H9 (cell line): ENCODE measurements around the gene CDC42EP3. TPM values are rescaled to one million over a fixed set of nuclear protein-coding genes. Genes with fewer than 3 reads are reported as not detected.

Source experiments
- DNase-seq: peaks from one replicate; pipeline ENCODE4 v3.0.0-alpha.2; 2017
- H2AFZ ChIP-seq: one replicate; pipeline ENCODE4 v1.6.1; 2013; ENCODE audit warnings: mild to moderate bottlenecking, low read length, control low read depth, moderate library complexity
- H2AK5ac ChIP-seq: 2 replicates; pipeline ENCODE4 v1.6.1; 2013; ENCODE audit warnings: low read length, control low read depth, mixed read lengths; ENCODE audit not compliant: insufficient read length
- H2BK120ac ChIP-seq: one replicate; pipeline ENCODE4 v1.6.1; 2013; ENCODE audit warnings: low read depth, mild to moderate bottlenecking, low read length, control low read depth, inconsistent platforms; ENCODE audit not compliant: poor library complexity, severe bottlenecking
- H2BK12ac ChIP-seq: 2 replicates; pipeline ENCODE4 v1.6.1; 2013; ENCODE audit warnings: low read length, control low read depth, mixed read lengths, low read depth; ENCODE audit not compliant: insufficient read length
- H2BK15ac ChIP-seq: 2 replicates; pipeline ENCODE4 v1.6.1; 2013; ENCODE audit warnings: low read depth, low read length, control low read depth
- H2BK20ac ChIP-seq: one replicate; pipeline ENCODE4 v1.6.1; 2013; ENCODE audit warnings: low read depth, mild to moderate bottlenecking, low read length, control low read depth, inconsistent platforms; ENCODE audit not compliant: poor library complexity, severe bottlenecking
- H2BK5ac ChIP-seq: 2 replicates; pipeline ENCODE4 v1.6.1; 2013; ENCODE audit warnings: low read length, control low read depth, mixed read lengths; ENCODE audit not compliant: insufficient read length
- H3K14ac ChIP-seq: 2 replicates; pipeline ENCODE4 v1.6.1; 2013; ENCODE audit warnings: low read length, control low read depth; ENCODE audit not compliant: insufficient read depth
- H3K18ac ChIP-seq: 2 replicates; pipeline ENCODE4 v1.6.1; 2013; ENCODE audit warnings: low read depth, mild to moderate bottlenecking, mixed read lengths, low read length, control low read depth; ENCODE audit not compliant: insufficient read length
- H3K23ac ChIP-seq: 2 replicates; pipeline ENCODE4 v1.6.1; 2013; ENCODE audit warnings: low read length, control low read depth, mixed read lengths, low read depth; ENCODE audit not compliant: insufficient read length
- H3K23me2 ChIP-seq: 2 replicates; pipeline ENCODE4 v1.6.1; 2013; ENCODE audit warnings: low read depth, mild to moderate bottlenecking, mixed read lengths, low read length, control low read depth; ENCODE audit not compliant: insufficient read length, poor library complexity, severe bottlenecking
- H3K27ac ChIP-seq: 2 replicates; pipeline ENCODE4 v1.5.1; 2013; ENCODE audit warnings: low read length, control low read depth, mixed read lengths, low read depth; ENCODE audit not compliant: insufficient read length
- H3K27me3 ChIP-seq: 2 replicates; pipeline ENCODE4 v1.6.1; 2013; ENCODE audit warnings: low read length, control low read depth, inconsistent platforms; ENCODE audit not compliant: insufficient read depth
- H3K4ac ChIP-seq: 2 replicates; pipeline ENCODE4 v1.6.1; 2013; ENCODE audit warnings: low read depth, mild to moderate bottlenecking, control low read depth, inconsistent platforms, low read length, moderate library complexity
- H3K4me1 ChIP-seq: 2 replicates; pipeline ENCODE4 v1.6.1; 2013; ENCODE audit warnings: low read length, control low read depth, inconsistent platforms; ENCODE audit not compliant: insufficient read depth
- H3K4me2 ChIP-seq: 2 replicates; pipeline ENCODE4 v1.6.1; 2013; ENCODE audit warnings: low read length, control low read depth, mixed read lengths; ENCODE audit not compliant: insufficient read length, insufficient read depth
- H3K56ac ChIP-seq: 2 replicates; pipeline ENCODE4 v1.6.1; 2013; ENCODE audit warnings: low read depth, mild to moderate bottlenecking, mixed read lengths, low read length, control low read depth; ENCODE audit not compliant: insufficient read length
- H3K79me1 ChIP-seq: 2 replicates; pipeline ENCODE4 v1.6.1; 2013; ENCODE audit warnings: low read depth, mild to moderate bottlenecking, moderate library complexity, low read length, control low read depth, inconsistent platforms; ENCODE audit not compliant: insufficient read depth, poor library complexity, severe bottlenecking
- H3K79me2 ChIP-seq: 2 replicates; pipeline ENCODE4 v1.6.1; 2013; ENCODE audit warnings: low read length, control low read depth, inconsistent platforms; ENCODE audit not compliant: insufficient read depth
- H3K9ac ChIP-seq: 2 replicates; pipeline ENCODE4 v1.6.1; 2013; ENCODE audit warnings: low read length, control low read depth, mixed read lengths; ENCODE audit not compliant: insufficient read length; ENCODE audit errors: extremely low read depth
- H3K9me3 ChIP-seq: one replicate; pipeline ENCODE4 v1.6.1; 2013; ENCODE audit warnings: low read depth, low read length, inconsistent platforms; ENCODE audit not compliant: control insufficient read depth
- H3T11ph ChIP-seq: one replicate; pipeline ENCODE4 v1.6.1; 2013; ENCODE audit warnings: mild to moderate bottlenecking, low read length, control low read depth, inconsistent platforms
- H4K20me1 ChIP-seq: one replicate; pipeline ENCODE4 v1.6.1; 2013; ENCODE audit not compliant: control insufficient read depth, insufficient read length, insufficient read depth
- H4K5ac ChIP-seq: 2 replicates; pipeline ENCODE4 v1.6.1; 2013; ENCODE audit warnings: low read depth, mild to moderate bottlenecking, mixed read lengths, low read length, control low read depth; ENCODE audit not compliant: insufficient read length
- H4K8ac ChIP-seq: replicated peaks from 2 replicates; pipeline ENCODE4 v1.6.1; 2013; ENCODE audit warnings: low read length, control low read depth, mixed read lengths, low read depth; ENCODE audit not compliant: insufficient read length
- H4K91ac ChIP-seq: 2 replicates; pipeline ENCODE4 v1.6.1; 2013; ENCODE audit warnings: low read depth, mild to moderate bottlenecking, moderate library complexity, mixed read lengths, low read length, control low read depth; ENCODE audit not compliant: insufficient read length
- H3K27ac Mint-ChIP-seq, 3 experiments: 2 replicates in 2 of 3; 3 replicates in 1 of 3; pipeline ENCODE4 v1.8.0; 2020 to 2021; ENCODE audit warnings: mixed read lengths in 3 of 3, mild to moderate bottlenecking in 1 of 3, moderate library complexity in 1 of 3
- H3K27me3 Mint-ChIP-seq: 2 replicates; pipeline ENCODE4 v1.8.0; 2021; ENCODE audit warnings: low read depth, mild to moderate bottlenecking, moderate library complexity, mixed read lengths
- H3K36me3 Mint-ChIP-seq, 3 experiments: 2 replicates in 2 of 3; 3 replicates in 1 of 3; pipeline ENCODE4 v1.8.0; 2020 to 2021; ENCODE audit warnings: low read depth in 3 of 3, mixed read lengths in 3 of 3; ENCODE audit not compliant: insufficient read depth in 1 of 3
- H3K4me1 Mint-ChIP-seq, 2 experiments: 2 replicates each; pipeline ENCODE4 v1.8.0; 2020; ENCODE audit warnings: mixed read lengths in 2 of 2
- H3K4me3 Mint-ChIP-seq, 2 experiments: 2 replicates in 1 of 2; 3 replicates in 1 of 2; pipeline ENCODE4 v1.8.0; 2020 to 2021; ENCODE audit warnings: mild to moderate bottlenecking in 2 of 2, mixed read lengths in 2 of 2, moderate library complexity in 1 of 2
- H3K9me3 Mint-ChIP-seq, 2 experiments: 2 replicates in 1 of 2; 3 replicates in 1 of 2; pipeline ENCODE4 v1.8.0; 2020; ENCODE audit warnings: mild to moderate bottlenecking in 2 of 2, mixed read lengths in 2 of 2, moderate library complexity in 1 of 2
- CTCF ChIP-seq: fragments of 200-600 bp; sonication (generic); conservative IDR thresholded peaks from 3 replicates; pipeline ENCODE4 v1.8.0; 2021; ENCODE audit warnings: antibody characterized with exemption, mild to moderate bottlenecking
- total RNA-seq: library from RNA; stranded (reverse); gene quantifications from 2 replicates; pipeline ENCODE4 v1.2.1, GENCODE V29; 2021

Gene CDC42EP3
- total RNA-seq, 1 experiment from 2014 or later, result 61.5 TPM

- Mint-ChIP-seq H3K9me3 (peaks cover 0 to 8% of the 10 kb centered on the region in 2 experiments; a peak in 1 of 5 replicates), H3K36me3 (peaks cover 2 to 7% (median 5%) of the 10 kb centered on the region in 3 experiments; a peak in 2 of 7 replicates), H3K27ac (no peak overlapping the region), H3K4me1 (peaks cover 2 to 11% of the 10 kb centered on the region in 2 experiments; a peak in 2 of 4 replicates), H3K4me3 (no peak overlapping the region), H3K27me3 (peaks cover 4% of the 10 kb centered on the region)
- Histone ChIP-seq H3K27ac (no peak overlapping the region), H3K9me3 (no peaks in the 10 kb centered on the region), H2BK20ac (no peak overlapping the region), H3K4ac (no peak overlapping the region), H2BK120ac (no peak overlapping the region), H2AFZ (no peak overlapping the region), H4K91ac (no peak overlapping the region), H3K79me1 (no peaks in the 10 kb centered on the region), H4K8ac (no peak overlapping the region), H3K18ac (no peak overlapping the region), H2BK12ac (no peak overlapping the region), H3K4me1 (no peaks in the 10 kb centered on the region; the same call in 1 of the 2 replicates), H2BK15ac (no peak overlapping the region), H4K5ac (no peak overlapping the region), H2AK5ac (no peak overlapping the region), H3T11ph (no peak overlapping the region), H3K9ac (no peak overlapping the region), H4K20me1 (no peaks in the 10 kb centered on the region), H3K56ac (no peak overlapping the region), H3K27me3 (no peaks in the 10 kb centered on the region), H3K79me2 (no peaks in the 10 kb centered on the region), H3K14ac (no peak overlapping the region), H3K4me2 (no peak overlapping the region), H3K23me2 (no peaks in the 10 kb centered on the region), H3K23ac (no peak overlapping the region), H2BK5ac (no peak overlapping the region)
- no peak for DNase-seq
- TF ChIP-seq CTCF, result no peak
These were observed 68.7 kb downstream of the CDC42EP3 start for GRCh38 chr2:37602702-37603101.
